ENCODE measurements around the gene APBA1.

GRCh38 chr9:69495296-69495695 is 176.9 kb downstream of the APBA1 start:
- TF ChIP-seq POLR2A (IDR thresholded peaks at IDR 0.05; ENCODE audit: low read depth, low read length) (no peak), POLR2AphosphoS5 (IDR thresholded peaks at IDR 0.05; ENCODE audit: low read depth, low read length) (no peak), TAF1 (IDR thresholded peaks at IDR 0.05; ENCODE audit: borderline replicate concordance, low read depth, low read length) (no peak)
